Spleen (tissue), 11 donors: ENCODE measurements around the gene CDHR3. TPM values are rescaled to one million over a fixed set of nuclear protein-coding genes. Genes with fewer than 3 reads are reported as not detected.

Experiments
- DNase-seq: peaks from one replicate; pipeline ENCODE4 v3.0.0-alpha.2; 2020
- H3K27ac ChIP-seq, 8 donors: fragments of 200-600 bp; sonication (generic) in 7 of 8; 1 replicate in 4 of 8; 2 replicates in 4 of 8; pipeline versions ENCODE4 v1.5.0 to v1.8.0; 2016 to 2021; ENCODE audit warnings: inconsistent platforms in 4 of 8, mild to moderate bottlenecking in 4 of 8, moderate library complexity in 1 of 8
- H3K27me3 ChIP-seq, 7 donors: fragments of 200-600 bp; sonication (generic) in 6 of 7; replicated peaks in 1 of 7; 1 replicate in 4 of 7; 2 replicates in 3 of 7; pipeline versions ENCODE4 v1.5.0 to v1.8.0; 2016 to 2021; ENCODE audit warnings: inconsistent platforms in 3 of 7, mild to moderate bottlenecking in 1 of 7
- H3K36me3 ChIP-seq, 6 donors: fragments of 200-600 bp; sonication (generic) in 5 of 6; 1 replicate in 4 of 6; 2 replicates in 2 of 6; pipeline versions ENCODE4 v1.5.0 to v1.8.0; 2016 to 2021; ENCODE audit warnings: inconsistent platforms in 2 of 6
- H3K4me1 ChIP-seq, 6 donors: fragments of 200-600 bp; sonication (generic) in 5 of 6; 1 replicate in 3 of 6; 2 replicates in 3 of 6; pipeline versions ENCODE4 v1.5.0 to v1.8.0; 2016 to 2021; ENCODE audit warnings: inconsistent platforms in 3 of 6
- H3K4me3 ChIP-seq, 8 donors: fragments of 200-600 bp; sonication (generic) in 7 of 8; 1 replicate in 4 of 8; 2 replicates in 4 of 8; pipeline versions ENCODE4 v1.5.0 to v1.8.0; 2016 to 2021; ENCODE audit warnings: inconsistent platforms in 4 of 8, mild to moderate bottlenecking in 4 of 8, moderate library complexity in 2 of 8
- H3K9me3 ChIP-seq, 8 donors: fragments of 200-600 bp; sonication (generic) in 7 of 8; 1 replicate in 4 of 8; 2 replicates in 4 of 8; pipeline versions ENCODE4 v1.5.0 to v1.8.0; 2016 to 2021; ENCODE audit warnings: inconsistent platforms in 4 of 8
- CTCF ChIP-seq, 11 experiments: fragments of 200-600 bp in 7 of 11; fragments of 450-650 bp in 4 of 11; sonication (generic) in 4 of 11; IDR thresholded peaks in 8 of 11; conservative IDR thresholded peaks in 3 of 11; 1 replicate in 7 of 11; 2 replicates in 4 of 11; pipeline versions ENCODE4 v1.4.0 to v1.8.0; 2016 to 2021; ENCODE audit warnings: antibody characterized with exemption in 11 of 11, inconsistent platforms in 4 of 11, mild to moderate bottlenecking in 1 of 11
- POLR2A ChIP-seq, 3 donors: fragments of 450-650 bp; IDR thresholded peaks; one replicate each; pipeline ENCODE4 v1.5.1; 2017; ENCODE audit warnings: antibody characterized with exemption in 3 of 3, mild to moderate bottlenecking in 1 of 3
- POLR2AphosphoS5 ChIP-seq, 3 donors: sonication (generic); formaldehyde crosslinking; IDR thresholded peaks; one replicate each; pipeline ENCODE4 v1.5.1; 2017; ENCODE audit warnings: antibody characterized with exemption in 3 of 3
- WGBS, 5 donors: extraction: QIAGEN DNeasy Blood & Tissue Kit in 3 of 5; methylation state at CpG; one replicate each; pipeline versions ENCODE4 v1.1.5 to v1.1.7; 2013 to 2018; 5-methylcytosine and 5-hydroxymethylcytosine counted together
- intact Hi-C: fragments of 100-400 bp; cut with DNase I; formaldehyde crosslinking; loops from one replicate; pipeline ENCODE4 v1.15.0; 2023; ENCODE audit warnings: low total_unique reads
- polyA plus RNA-seq, 3 donors: library from polyadenylated mRNA; stranded (reverse); fragments of 200-250 nt; gene quantifications; one replicate each; pipeline ENCODE4 v1.2.1, GENCODE V29; 2013
- total RNA-seq, 7 donors: library from RNA; depleted of rRNA in 3 of 7; stranded (reverse); fragments of >200 nt in 3 of 7; fragmentation: NEBNext Ultra II Directional in 4 of 7; extraction: Animal tissue kit (Norgen Biotek cat#: 25700) in 4 of 7; gene quantifications; one replicate each; pipeline versions ENCODE4 v1.1.0 to v1.2.1, GENCODE V29; 2016 to 2021
- donor health status: healthy with polysubstance abuse.
- donor health status: DM: no; HTN: no; CAD: no; lungs with moderate emphysema.
- donor health status: DM: no; HTN: no; CAD: no.
- donor health status: Bipolar disorder and iron deficiency.
- donor health status: healthy.
- donor health status: DM: no; HTN: no; CAD: no.
- donor health status: DM: yes; HTN: yes; CAD: no.

The CDHR3 gene
- total and polyA plus RNA-seq, 10 donors, result 0.32 to 3.8 (median 1.2) TPM

GRCh38 chr7:106057204-106057961 is 94.3 kb downstream of the CDHR3 start:
- Histone ChIP-seq H3K4me3 (no peak overlapping the region), H3K27me3 (no peaks in the 10 kb centered on the region), H3K27ac (peak overlapping the region in 5 of 8 donors; percentile 58 to 86 (median 78)), H3K4me1 (peaks cover 8 to 59% (median 51%) of the 10 kb centered on the region in 6 donors), H3K36me3 (no peaks in the 10 kb centered on the region), H3K9me3 (no peaks in the 10 kb centered on the region)
- intact Hi-C loops, result loop anchor here (2.0 kb wide), 1 partner anchor 97 kb away; no protein-coding TSS in a partner anchor
- no peak for TF ChIP-seq POLR2AphosphoS5 (IDR thresholded peaks at IDR 0.05)
- peak in 3 of 11 experiments; percentile 2 to 37 (median 8) for TF ChIP-seq CTCF (IDR thresholded peaks at IDR 0.05 in 8 of 11, conservative IDR thresholded peaks at IDR 0.05 in 3 of 11)
- 49 to 61% (median 56%) methylated on average over 5 to 10 of the region's 10 CpGs for WGBS, 5 donors
- peak; percentile 76 for DNase-seq

- H3K4me3 ChIP-seq, result peak overlapping the region in 1 of 8 donors; percentile 9
- H3K36me3 ChIP-seq, result no peaks in the 10 kb centered on the region
- peaks cover 12 to 67% (median 59%) of the 10 kb centered on the region in 6 donors for H3K4me1 ChIP-seq
- TF ChIP-seq CTCF (IDR thresholded peaks at IDR 0.05 in 8 of 11, conservative IDR thresholded peaks at IDR 0.05 in 3 of 11) (peak in 4 of 11 experiments; percentile 11 to 47 (median 19)), POLR2AphosphoS5 (IDR thresholded peaks at IDR 0.05) (peak; percentile 60 to 80 (median 75)), POLR2A (IDR thresholded peaks at IDR 0.05) (no peak)
- peak; percentile 93 for DNase-seq
- H3K9me3 ChIP-seq, result no peaks in the 10 kb centered on the region
- peak overlapping the region; percentile 29 to 86 (median 66) for H3K27ac ChIP-seq
- no peaks in the 10 kb centered on the region for H3K27me3 ChIP-seq
- WGBS, 5 donors, result 47 to 58% (median 55%) methylated on average over 16 to 19 of the region's 19 CpGs
- intact Hi-C loops, result loop anchor here (2.0 kb wide), 1 partner anchor 97 kb away; no protein-coding TSS in a partner anchor
Measured at GRCh38 chr7:106057962-106058927, 95.2 kb downstream of the CDHR3 start.

GRCh38 chr7:106058928-106059324 is 95.9 kb downstream of the CDHR3 start:
- no peak for DNase-seq
- H3K4me1 ChIP-seq, result peaks cover 19 to 74% (median 66%) of the 10 kb centered on the region in 6 donors

More at GRCh38 chr7:106058928-106059324, 95.9 kb downstream of the CDHR3 start:
- no peak for TF ChIP-seq CTCF (IDR thresholded peaks at IDR 0.05 in 8 of 11, conservative IDR thresholded peaks at IDR 0.05 in 3 of 11)
- no peak for TF ChIP-seq POLR2A (IDR thresholded peaks at IDR 0.05)
- no peak for TF ChIP-seq POLR2AphosphoS5 (IDR thresholded peaks at IDR 0.05)
- Histone ChIP-seq H3K36me3 (no peaks in the 10 kb centered on the region), H3K27ac (peak overlapping the region; percentile 36 to 86 (median 65)), H3K9me3 (no peaks in the 10 kb centered on the region), H3K27me3 (no peaks in the 10 kb centered on the region), H3K4me3 (no peak overlapping the region)
- 79 to 92% (median 83%) methylated on average over 3 of the region's 3 CpGs for WGBS, 5 donors
- intact Hi-C loops, result no loop called here
